GM10266 (cell line): ENCODE results near the gene LIMCH1.
"Not testable (repeated sequence)": the region's sequence is repeated elsewhere in the genome, so short reads cannot be mapped to it uniquely, and the experiment has no call there.

Experiments
- DNase-seq: peaks from one replicate; pipeline ENCODE4 v3.0.0; 2012; ENCODE audit errors: extremely low spot score
- TF ChIP-seq, protein P1 (sequence below): IDR thresholded peaks from 2 replicates; pipeline ENCODE4 v1.5.1; 2012; ENCODE audit warnings: mild to moderate bottlenecking, low read depth; ENCODE audit not compliant: control insufficient read depth, insufficient read depth; ENCODE audit errors: missing control alignments

Gene LIMCH1

DNA sequence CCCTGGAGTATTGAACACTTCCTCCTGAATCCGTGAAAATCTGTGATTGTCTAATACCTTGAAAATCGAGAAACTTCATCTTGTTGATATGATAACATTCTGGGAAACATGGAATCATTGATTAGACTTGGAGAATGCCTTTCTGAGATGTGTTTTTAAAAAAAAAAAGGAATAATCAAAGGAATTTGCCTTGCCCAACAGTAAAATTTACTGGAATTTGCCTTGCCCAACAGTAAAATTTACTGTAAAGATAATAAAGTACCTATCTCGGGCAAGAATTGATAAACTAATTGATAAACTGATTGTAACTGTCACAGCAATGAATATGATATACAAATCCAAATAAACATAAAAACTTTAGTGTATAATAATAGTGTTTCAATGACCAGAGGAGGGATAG is 165.8 kb downstream of the LIMCH1 start:
- TF ChIP-seq, protein P1, sequence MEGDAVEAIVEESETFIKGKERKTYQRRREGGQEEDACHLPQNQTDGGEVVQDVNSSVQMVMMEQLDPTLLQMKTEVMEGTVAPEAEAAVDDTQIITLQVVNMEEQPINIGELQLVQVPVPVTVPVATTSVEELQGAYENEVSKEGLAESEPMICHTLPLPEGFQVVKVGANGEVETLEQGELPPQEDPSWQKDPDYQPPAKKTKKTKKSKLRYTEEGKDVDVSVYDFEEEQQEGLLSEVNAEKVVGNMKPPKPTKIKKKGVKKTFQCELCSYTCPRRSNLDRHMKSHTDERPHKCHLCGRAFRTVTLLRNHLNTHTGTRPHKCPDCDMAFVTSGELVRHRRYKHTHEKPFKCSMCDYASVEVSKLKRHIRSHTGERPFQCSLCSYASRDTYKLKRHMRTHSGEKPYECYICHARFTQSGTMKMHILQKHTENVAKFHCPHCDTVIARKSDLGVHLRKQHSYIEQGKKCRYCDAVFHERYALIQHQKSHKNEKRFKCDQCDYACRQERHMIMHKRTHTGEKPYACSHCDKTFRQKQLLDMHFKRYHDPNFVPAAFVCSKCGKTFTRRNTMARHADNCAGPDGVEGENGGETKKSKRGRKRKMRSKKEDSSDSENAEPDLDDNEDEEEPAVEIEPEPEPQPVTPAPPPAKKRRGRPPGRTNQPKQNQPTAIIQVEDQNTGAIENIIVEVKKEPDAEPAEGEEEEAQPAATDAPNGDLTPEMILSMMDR: no peak
- DNase-seq: no peak

GRCh38 chr4:41709844-41710481 is 172.0 kb downstream of the LIMCH1 start:
- TF ChIP-seq, protein P1: no peak
- DNase-seq: no peak

DNA sequence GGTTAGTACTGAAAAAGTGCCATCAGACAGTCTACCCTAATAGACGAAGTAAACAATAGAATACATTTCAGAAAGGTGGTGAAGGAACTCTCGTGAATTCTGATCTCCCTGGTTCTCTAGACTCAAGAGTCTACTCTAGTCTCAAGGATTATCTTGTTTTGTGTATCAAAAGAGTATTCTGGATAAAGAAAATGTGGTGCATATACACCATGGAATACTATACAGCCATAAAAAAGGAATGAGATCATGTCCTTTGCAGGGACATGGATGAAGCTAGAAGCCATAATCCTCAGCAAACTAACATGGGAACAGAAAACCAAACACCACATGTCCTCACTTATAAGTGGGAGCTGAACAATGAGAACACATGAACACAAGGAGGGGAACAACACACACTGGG is 173.7 kb downstream of the LIMCH1 start:
- DNase-seq: not testable (repeated sequence)

- no peak for DNase-seq
- TF ChIP-seq, protein P1: no peak
These were observed 174.5 kb downstream of the LIMCH1 start for GRCh38 chr4:41712425-41712824.

DNA sequence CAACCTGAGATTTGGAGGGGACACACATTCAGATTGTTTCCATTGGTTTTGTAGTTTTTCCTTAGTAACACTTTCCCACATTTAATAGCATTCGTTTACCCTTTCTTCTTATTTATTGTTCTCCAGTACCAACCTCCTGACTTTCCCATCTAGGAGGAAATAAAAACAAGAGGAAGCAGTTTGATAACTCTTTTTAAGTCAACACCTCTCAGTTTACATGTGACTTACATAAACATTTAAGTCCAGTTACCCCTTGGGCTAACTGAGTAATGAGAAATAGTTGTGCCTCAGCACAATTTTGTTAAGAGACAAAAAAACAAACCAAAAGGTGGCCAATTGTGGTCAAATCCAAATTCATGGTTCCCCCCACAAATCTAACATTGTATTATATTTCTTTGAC is 175.8 kb downstream of the LIMCH1 start:
- no peak for DNase-seq
- TF ChIP-seq, protein P1: no peak

DNA sequence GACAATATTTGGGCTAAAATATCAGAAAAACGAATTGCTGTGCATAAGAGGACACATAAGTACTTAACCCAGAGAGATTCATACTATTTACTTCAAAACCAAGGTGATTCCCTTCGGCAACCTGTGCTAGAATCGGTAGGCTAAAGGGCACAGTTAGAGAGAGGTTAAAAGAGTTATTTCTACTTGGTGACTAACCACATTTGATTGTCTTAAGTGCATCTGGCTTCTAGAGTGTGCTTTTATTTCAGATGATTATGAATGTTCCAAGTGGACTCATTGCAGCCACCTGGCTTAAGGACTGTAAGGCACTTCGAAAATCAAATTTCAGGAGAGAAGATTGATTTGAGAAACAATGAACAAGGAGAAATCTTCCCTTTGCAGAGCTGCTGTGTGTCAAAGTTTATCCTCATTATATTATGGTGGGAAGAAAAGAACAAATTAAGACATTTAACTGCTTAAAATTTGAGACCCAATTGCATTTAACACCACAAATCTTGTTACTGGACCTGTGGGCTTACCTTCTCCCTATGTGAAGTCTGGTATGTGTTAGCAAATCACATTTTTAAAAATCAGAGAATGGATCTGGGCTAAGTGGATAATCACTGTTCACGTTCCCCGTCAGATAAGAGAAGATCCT is 176.5 kb downstream of the LIMCH1 start:
- DNase-seq: no peak

GRCh38 chr4:41715155-41715554 is 177.2 kb downstream of the LIMCH1 start:
- no peak for DNase-seq
- TF ChIP-seq, protein P1: no peak

More for the DNA sequence above, 176.5 kb downstream of the LIMCH1 start:
- TF ChIP-seq, protein P1: no peak
